Kidney (tissue), 14 donors: ENCODE data around the gene LCN1. TPM values are rescaled to one million over a fixed set of nuclear protein-coding genes. Genes with fewer than 3 reads are reported as not detected.
A peak's percentile ranks its signal among the peaks of the same experiment; 100 is the strongest.

Experiments used
- DNase-seq, 5 donors: peaks; one replicate each; pipeline ENCODE4 v3.0.0-alpha.2; 2013 to 2020
- FAIRE-seq: peaks from 2 replicates; lab custom pipeline; 2012; peaks lifted over from hg19 to GRCh38; lab: Jason Lieb, UNC
- H3K27ac ChIP-seq, 2 donors: one replicate each; pipeline ENCODE4 v1.7.0; 2013; ENCODE audit warnings: low read depth in 2 of 2, low read length in 2 of 2, inconsistent platforms in 1 of 2
- H3K27me3 ChIP-seq: one replicate; pipeline ENCODE4 v1.7.1; 2013; ENCODE audit warnings: low read length, inconsistent platforms; ENCODE audit not compliant: control insufficient read depth, insufficient read depth
- H3K36me3 ChIP-seq, 3 donors: one replicate each; pipeline versions ENCODE4 v1.7.0 to v1.7.1; 2013; ENCODE audit warnings: low read length in 3 of 3, control low read depth in 1 of 3, inconsistent platforms in 1 of 3; ENCODE audit not compliant: insufficient read depth in 3 of 3, control insufficient read depth in 2 of 3
- H3K4me1 ChIP-seq, 3 donors: one replicate each; pipeline versions ENCODE4 v1.7.0 to v1.7.1; 2013; ENCODE audit warnings: low read length in 3 of 3, inconsistent platforms in 1 of 3, low read depth in 1 of 3; ENCODE audit not compliant: control insufficient read depth in 2 of 3, insufficient read depth in 2 of 3
- H3K4me3 ChIP-seq, 3 donors: one replicate each; pipeline versions ENCODE4 v1.7.0 to v1.8.1; 2013; ENCODE audit warnings: low read length in 3 of 3, control low read depth in 1 of 3, inconsistent platforms in 1 of 3
- H3K9ac ChIP-seq, 3 donors: one replicate each; pipeline versions ENCODE4 v1.7.0 to v1.7.1; 2013; ENCODE audit warnings: low read length in 3 of 3, control low read depth in 1 of 3, inconsistent platforms in 1 of 3
- H3K9me3 ChIP-seq, 3 donors: one replicate each; pipeline versions ENCODE4 v1.7.0 to v1.7.1; 2013; ENCODE audit warnings: low read length in 3 of 3, control low read depth in 1 of 3, inconsistent platforms in 1 of 3; ENCODE audit not compliant: control insufficient read depth in 2 of 3, insufficient read depth in 1 of 3
- intact Hi-C: fragments of 100-400 bp; cut with DNase I; formaldehyde crosslinking; loops from one replicate; pipeline ENCODE4 v1.11.1; 2022
- polyA plus RNA-seq: library from polyadenylated mRNA; stranded (reverse); fragments of 350-450 nt; fragmentation: Illumina TruSeq; extraction: RNeasy Lipid Tissue Mini Kit (QIAGEN cat#74804); gene quantifications from one replicate; pipeline ENCODE4 v1.2.3, GENCODE V29; 2014; ENCODE audit warnings: low read depth, low replicate concordance; ENCODE audit not compliant: insufficient read depth
- total RNA-seq: library from RNA; stranded (reverse); fragmentation: NEBNext Ultra II Directional; extraction: Animal tissue kit (Norgen Biotek cat#: 25700); gene quantifications from one replicate; pipeline ENCODE4 v1.2.1, GENCODE V29; 2021
- TF ChIP-seq, protein P1 (sequence below): IDR thresholded peaks from 3 replicates; pipeline ENCODE4 v1.5.1; 2012; ENCODE audit warnings: mild to moderate bottlenecking, moderate library complexity, borderline replicate concordance; ENCODE audit not compliant: insufficient read depth; ENCODE audit errors: extremely low read depth
- donor health status: control.
- donor health status: control.
- donor health status: control.
- donor health status: control.
- donor health status: control.
- donor health status: DM: yes; HTN: yes; CAD: no.
- donor health status: Normal renal cell carcinoma (clear cell type).

The LCN1 gene
- total and polyA plus RNA-seq, 2 donors from 2014 or later: not detected

DNA sequence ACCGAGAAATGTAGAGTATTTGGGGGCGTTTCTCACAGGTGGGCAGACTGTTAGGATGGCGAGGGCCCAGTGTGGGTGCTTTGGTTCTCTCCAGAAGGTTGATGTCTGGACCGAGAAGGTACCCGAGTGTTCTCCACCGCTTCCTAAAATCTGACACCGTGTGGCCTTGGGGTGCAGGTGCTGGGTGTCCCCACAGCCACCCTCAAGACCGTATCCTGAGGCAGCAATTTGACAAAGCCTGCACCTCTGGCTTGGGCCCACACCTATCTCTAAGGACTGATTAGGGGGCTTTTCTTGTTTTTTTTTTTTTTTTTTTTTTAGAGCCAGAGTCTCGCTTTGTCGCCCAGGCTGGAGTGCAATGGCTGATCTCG, 40.3 kb upstream of the LCN1 start:
- no peak for FAIRE-seq
- intact Hi-C loops: no loop called here

GRCh38 chr9:135482015-135482754, 39.1 kb upstream of the LCN1 start:
- H3K9ac ChIP-seq: no peak overlapping the region
- intact Hi-C loops: no loop called here
- FAIRE-seq (no peak), DNase-seq (no peak)
- TF ChIP-seq, protein P1, sequence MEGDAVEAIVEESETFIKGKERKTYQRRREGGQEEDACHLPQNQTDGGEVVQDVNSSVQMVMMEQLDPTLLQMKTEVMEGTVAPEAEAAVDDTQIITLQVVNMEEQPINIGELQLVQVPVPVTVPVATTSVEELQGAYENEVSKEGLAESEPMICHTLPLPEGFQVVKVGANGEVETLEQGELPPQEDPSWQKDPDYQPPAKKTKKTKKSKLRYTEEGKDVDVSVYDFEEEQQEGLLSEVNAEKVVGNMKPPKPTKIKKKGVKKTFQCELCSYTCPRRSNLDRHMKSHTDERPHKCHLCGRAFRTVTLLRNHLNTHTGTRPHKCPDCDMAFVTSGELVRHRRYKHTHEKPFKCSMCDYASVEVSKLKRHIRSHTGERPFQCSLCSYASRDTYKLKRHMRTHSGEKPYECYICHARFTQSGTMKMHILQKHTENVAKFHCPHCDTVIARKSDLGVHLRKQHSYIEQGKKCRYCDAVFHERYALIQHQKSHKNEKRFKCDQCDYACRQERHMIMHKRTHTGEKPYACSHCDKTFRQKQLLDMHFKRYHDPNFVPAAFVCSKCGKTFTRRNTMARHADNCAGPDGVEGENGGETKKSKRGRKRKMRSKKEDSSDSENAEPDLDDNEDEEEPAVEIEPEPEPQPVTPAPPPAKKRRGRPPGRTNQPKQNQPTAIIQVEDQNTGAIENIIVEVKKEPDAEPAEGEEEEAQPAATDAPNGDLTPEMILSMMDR: no peak
- H3K4me3 ChIP-seq: no peak overlapping the region
- peaks cover 0 to 16% (median 3%) of the 10 kb centered on the region in 3 donors for H3K36me3 ChIP-seq
- peaks cover 0 to 13% (median 0%) of the 10 kb centered on the region in 3 donors for H3K4me1 ChIP-seq
- H3K9me3 ChIP-seq: no peaks in the 10 kb centered on the region
- no peaks in the 10 kb centered on the region for H3K27me3 ChIP-seq
- H3K27ac ChIP-seq: no peak overlapping the region

More for the DNA sequence above, 40.3 kb upstream of the LCN1 start:
- Histone ChIP-seq H3K4me1 (peaks cover 0 to 13% (median 0%) of the 10 kb centered on the region in 3 donors), H3K27me3 (no peaks in the 10 kb centered on the region), H3K9ac (peak overlapping the region in 2 of 3 donors; percentile 6 to 51), H3K36me3 (peaks cover 0 to 12% (median 3%) of the 10 kb centered on the region in 3 donors), H3K27ac (peak overlapping the region; percentile 72 to 80), H3K4me3 (peak overlapping the region; percentile 56 to 79 (median 71)), H3K9me3 (no peaks in the 10 kb centered on the region)
- TF ChIP-seq, protein P1: no peak
- no peak for DNase-seq

- intact Hi-C loops: no loop called here
- DNase-seq: peak in 1 of 5 donors; percentile 61
- no peak overlapping the region for H3K4me3 ChIP-seq
- H3K4me1 ChIP-seq: peaks cover 0 to 17% (median 0%) of the 10 kb centered on the region in 3 donors
- H3K27ac ChIP-seq: no peak overlapping the region
- no peak overlapping the region for H3K9ac ChIP-seq
- FAIRE-seq: no peak
- no peaks in the 10 kb centered on the region for H3K27me3 ChIP-seq
- TF ChIP-seq, protein P1: no peak
- no peaks in the 10 kb centered on the region for H3K9me3 ChIP-seq
- peaks cover 0 to 16% (median 6%) of the 10 kb centered on the region in 3 donors for H3K36me3 ChIP-seq
Measured at GRCh38 chr9:135484460-135485277, 36.6 kb upstream of the LCN1 start.
